Measurements from ENCODE around the gene PTGR3.

DNA sequence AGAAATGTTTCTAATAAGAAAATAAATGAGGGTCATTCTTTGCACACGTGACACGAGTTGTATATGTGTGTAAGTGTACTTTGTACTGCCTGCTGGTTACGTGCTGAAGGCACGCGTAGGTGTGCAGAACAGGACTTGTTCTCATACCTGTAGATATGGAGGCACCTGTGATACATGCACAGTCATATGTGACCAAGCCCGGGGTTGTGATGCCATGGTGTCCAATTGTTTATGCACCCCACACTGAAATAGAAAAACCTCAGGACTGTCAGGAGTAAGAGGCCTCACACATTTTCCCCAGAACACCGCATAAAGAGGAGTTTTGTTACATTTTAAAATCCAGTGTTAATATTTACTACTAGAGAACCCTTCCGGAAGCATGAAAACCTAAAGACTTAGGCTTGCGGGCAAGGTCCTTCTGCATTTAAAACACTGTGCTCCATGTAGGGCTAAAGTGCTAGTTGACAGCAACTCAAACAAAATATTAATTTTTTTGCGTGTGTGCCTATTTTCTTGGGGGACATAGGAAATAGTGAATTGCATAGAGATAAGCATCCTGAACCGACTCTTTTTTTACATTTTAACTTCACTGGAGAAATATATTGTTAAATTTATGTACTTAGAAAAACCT, 10.9 kb upstream of the PTGR3 start:
- TF ChIP-seq, protein P1, sequence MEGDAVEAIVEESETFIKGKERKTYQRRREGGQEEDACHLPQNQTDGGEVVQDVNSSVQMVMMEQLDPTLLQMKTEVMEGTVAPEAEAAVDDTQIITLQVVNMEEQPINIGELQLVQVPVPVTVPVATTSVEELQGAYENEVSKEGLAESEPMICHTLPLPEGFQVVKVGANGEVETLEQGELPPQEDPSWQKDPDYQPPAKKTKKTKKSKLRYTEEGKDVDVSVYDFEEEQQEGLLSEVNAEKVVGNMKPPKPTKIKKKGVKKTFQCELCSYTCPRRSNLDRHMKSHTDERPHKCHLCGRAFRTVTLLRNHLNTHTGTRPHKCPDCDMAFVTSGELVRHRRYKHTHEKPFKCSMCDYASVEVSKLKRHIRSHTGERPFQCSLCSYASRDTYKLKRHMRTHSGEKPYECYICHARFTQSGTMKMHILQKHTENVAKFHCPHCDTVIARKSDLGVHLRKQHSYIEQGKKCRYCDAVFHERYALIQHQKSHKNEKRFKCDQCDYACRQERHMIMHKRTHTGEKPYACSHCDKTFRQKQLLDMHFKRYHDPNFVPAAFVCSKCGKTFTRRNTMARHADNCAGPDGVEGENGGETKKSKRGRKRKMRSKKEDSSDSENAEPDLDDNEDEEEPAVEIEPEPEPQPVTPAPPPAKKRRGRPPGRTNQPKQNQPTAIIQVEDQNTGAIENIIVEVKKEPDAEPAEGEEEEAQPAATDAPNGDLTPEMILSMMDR (IDR thresholded peaks at IDR 0.05), result no peak
- TF ChIP-seq POLR2AphosphoS5 (IDR thresholded peaks at IDR 0.05), result no peak
- TF ChIP-seq POLR2A (IDR thresholded peaks at IDR 0.05), result no peak
